IPS-18c (cell line): ENCODE data around the gene PRELID3B.
A peak's percentile ranks its signal among the peaks of the same experiment; 100 is the strongest.
"Not testable (repeated sequence)": the region's sequence is repeated elsewhere in the genome, so short reads cannot be mapped to it uniquely, and the experiment has no call there.

Experiments
- H3K4me3 ChIP-seq: 2 replicates; pipeline ENCODE4 v1.7.0; 2013; ENCODE audit warnings: low read depth, mild to moderate bottlenecking, low read length, moderate library complexity; ENCODE audit not compliant: insufficient read depth
- H3K9me3 ChIP-seq: one replicate; pipeline ENCODE4 v1.6.1; 2013; ENCODE audit warnings: mild to moderate bottlenecking, low read length, moderate library complexity; ENCODE audit not compliant: control insufficient read depth, insufficient read depth

The PRELID3B gene

DNA sequence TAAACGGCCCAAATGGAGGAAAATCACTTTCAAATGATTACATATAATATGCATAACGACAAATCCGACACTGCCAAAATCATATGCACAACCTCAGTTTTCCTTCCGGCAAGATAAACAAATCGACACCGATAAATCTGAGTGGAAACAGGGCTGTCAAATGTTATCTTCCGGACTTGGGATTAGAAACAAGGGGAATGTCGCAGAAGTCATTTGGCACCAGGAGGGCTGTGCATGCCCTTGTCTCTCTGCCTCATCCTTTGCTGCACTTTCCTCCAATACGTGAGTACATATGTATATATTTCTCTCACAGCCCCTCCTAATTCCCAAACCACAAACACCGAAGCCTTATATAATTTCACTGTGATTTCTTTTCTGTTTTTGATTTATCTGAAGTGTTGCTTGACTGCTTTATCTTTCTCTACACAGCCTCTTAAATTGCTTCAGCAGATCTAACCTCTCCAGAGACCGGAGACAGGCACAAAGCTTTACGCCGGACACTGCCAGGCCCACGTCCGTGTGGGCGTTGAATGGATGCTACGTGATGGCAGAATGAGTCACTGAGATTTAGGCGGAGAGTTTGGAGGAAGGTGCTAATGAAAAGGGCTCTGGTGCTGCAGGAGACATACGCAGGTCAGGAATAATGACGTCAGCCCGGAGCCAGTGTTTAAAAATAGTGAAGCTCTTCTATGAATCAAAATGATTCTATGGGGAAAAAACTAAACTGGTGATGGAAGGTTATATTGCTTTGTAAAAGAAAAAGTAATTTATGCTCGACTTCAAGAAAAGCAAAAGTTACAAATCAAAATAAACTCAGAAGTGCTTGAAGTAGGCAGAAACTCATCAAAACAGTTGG, 21.0 kb upstream of the PRELID3B start:
- no peak overlapping the region for H3K4me3 ChIP-seq

DNA sequence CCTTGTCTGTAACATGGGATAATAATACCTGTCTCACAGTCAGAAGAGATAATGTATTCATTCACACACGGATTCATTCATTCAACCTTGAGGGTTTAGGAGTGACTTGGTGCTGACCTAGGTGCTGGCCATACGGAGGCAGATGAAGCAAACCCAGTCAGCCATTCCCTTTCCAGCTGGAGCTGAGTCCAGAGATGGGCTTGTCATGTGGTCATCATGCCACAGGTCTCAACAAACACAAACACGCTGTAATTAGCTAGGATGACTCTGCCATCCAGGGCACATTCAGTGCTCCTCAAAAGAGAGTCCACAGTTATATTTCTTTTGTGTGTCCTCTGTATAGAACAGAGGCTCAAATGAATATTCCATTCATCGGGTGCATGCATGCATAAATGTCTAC, 19.5 kb upstream of the PRELID3B start:
- H3K9me3 ChIP-seq, result no peaks in the 10 kb centered on the region
- no peak overlapping the region for H3K4me3 ChIP-seq

More for the DNA sequence above, 21.0 kb upstream of the PRELID3B start:
- no peaks in the 10 kb centered on the region for H3K9me3 ChIP-seq

DNA sequence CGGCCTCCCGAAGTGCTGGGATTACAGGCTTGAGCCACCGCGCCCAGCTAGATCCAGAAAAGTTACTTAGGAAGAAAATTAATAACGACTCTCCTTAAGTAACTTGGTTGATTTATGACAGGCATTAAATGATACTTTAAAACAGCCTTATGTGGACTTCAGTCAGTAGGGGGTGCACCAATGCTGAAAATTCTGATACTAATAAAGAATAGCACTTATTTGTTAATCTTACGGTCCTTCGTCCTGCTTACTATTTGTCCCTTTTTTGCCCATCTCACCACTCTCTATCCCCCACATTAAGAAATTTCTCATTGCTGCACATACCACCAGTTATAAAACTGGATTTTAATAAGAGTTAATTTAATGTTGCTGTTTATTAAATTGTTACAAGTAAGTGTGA, 12.7 kb upstream of the PRELID3B start:
- no peak overlapping the region for H3K4me3 ChIP-seq
- H3K9me3 ChIP-seq, result no peaks in the 10 kb centered on the region

DNA sequence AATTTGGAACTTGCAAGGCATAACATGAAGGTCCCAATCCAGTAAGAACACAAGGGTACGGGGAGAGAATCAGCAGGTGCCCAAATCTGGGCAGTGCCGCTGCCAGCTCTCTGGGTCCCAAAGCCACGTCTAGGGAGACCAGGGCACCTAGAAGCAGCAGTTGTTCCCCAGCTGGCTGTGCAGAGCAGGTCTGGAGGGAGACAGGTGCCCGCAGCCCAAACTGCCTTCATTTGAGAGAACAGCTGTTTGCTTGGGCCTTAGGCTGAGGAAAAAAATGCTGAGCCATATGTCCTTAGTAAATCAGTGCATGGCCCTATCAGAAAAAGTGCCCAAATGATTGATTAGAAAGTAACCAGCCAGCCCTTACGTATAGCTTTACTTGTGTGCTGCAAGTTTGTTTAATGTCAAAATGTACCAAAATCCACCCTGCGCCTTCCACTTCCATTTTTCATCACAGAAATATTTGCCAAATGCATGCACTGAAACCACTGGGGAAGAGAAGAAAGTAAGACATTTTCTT, 9.1 kb upstream of the PRELID3B start:
- Histone ChIP-seq H3K9me3 (no peaks in the 10 kb centered on the region), H3K4me3 (no peak overlapping the region)

DNA sequence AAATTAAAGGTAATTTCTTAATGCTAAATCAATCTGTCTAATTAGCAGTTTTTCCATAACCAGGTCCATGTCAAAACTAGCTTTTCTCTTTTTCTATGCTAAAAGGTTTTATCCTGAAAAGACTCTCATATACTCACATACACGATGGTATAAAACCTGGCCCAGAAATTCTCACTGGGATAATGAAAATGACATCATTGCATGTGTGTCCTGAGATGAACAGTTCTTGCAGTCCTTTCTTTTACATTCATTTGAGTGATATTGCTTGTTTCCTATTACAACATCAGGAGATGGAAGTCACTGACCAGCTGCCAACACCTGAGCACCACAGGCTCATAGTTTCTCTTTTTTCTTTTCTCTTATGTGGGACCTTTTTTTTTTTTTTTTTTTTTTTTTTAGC, 7.9 kb upstream of the PRELID3B start:
- Histone ChIP-seq H3K9me3 (no peaks in the 10 kb centered on the region), H3K4me3 (no peak overlapping the region)

DNA sequence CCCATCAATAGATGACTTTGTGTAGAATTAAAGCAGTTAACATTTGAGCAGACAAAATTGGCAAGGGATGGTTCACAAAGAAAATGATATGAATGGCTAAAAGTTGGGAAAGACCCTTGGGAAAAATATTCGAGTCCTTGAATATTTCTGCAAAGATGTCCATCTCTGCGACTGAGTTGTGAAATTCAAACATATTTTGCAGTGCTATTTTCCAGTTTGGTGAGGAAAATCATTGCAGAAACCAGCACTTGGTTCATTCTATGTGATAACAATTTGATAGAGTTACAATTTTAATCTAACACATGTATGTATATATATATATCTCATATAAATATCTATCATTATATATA, 6.1 kb upstream of the PRELID3B start:
- Histone ChIP-seq H3K9me3 (no peaks in the 10 kb centered on the region), H3K4me3 (no peak overlapping the region)

DNA sequence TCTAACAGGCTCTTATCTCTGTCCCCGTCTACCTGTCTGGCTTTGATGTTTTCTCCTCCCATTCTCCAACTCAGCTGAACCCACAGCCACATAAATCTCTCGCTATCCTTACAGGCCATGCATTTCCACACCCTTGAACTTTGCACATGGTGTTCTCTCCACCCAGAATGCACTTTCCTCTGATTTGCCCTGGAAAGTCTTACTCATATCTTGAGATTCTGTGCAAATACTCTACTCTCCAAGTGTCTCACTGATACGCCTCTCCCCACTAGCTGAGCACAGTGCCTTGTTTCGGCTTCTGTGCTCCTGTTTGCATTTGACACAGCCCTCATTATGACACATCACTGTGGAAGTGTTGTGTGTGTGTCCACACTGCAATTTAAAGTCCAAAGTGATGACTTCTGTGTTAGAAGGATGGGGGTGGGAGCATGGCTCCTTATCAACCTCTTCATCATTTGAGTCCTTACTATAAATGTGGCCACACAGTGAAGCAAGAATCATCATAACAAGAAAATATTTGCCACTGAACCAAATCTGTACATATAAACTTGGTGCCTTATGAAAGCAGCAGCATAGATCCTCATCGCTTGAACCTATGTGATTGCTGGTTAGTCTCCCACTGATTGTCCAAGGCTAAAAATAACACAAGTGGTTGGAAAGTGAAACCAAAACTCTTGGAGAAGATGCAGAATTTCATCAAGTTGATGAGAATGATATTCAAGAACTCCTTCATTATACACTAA, 5.5 kb upstream of the PRELID3B start:
- Histone ChIP-seq H3K4me3 (no peak overlapping the region), H3K9me3 (no peaks in the 10 kb centered on the region)

DNA sequence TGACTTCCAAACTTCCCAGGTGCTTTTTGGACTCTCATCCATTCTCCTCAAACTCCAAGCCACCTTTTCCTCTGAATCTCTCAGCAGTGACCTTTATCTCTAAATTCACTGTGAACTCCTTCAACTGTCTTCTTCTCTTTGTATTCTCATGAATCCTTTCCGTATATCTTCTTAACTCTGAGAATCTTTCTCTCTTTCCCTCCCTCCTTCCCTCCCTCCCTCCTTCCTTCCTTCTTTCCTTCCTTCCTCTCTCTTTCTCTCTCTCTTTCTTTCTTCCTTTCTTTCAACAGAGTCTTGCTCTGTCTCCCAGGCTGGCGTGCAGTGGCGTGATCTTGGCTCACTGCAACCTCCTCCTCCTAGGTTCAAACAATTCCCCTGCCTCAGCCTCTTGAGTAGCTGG, 4.3 kb upstream of the PRELID3B start:
- Histone ChIP-seq H3K4me3 (no peak overlapping the region), H3K9me3 (no peaks in the 10 kb centered on the region)

DNA sequence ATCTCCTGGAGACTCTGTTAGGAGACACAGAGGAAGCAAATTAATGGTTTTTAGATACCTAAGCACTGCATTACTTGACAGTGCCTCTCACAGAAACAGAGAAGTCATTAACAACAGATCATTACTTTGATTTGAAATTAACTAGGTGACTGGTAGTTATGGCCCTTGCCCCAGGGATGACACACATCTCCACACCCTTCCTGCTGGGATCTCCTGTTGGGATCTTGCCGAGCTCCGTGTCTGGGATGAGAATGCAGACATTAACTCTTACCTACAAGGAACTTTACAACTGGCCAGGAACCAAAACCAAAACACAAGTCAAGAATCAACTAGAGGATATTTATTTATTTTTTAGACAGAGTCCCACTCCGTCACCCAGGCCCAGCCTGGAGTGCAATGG, 2.2 kb upstream of the PRELID3B start:
- Histone ChIP-seq H3K9me3 (no peaks in the 10 kb centered on the region), H3K4me3 (no peak overlapping the region)

DNA sequence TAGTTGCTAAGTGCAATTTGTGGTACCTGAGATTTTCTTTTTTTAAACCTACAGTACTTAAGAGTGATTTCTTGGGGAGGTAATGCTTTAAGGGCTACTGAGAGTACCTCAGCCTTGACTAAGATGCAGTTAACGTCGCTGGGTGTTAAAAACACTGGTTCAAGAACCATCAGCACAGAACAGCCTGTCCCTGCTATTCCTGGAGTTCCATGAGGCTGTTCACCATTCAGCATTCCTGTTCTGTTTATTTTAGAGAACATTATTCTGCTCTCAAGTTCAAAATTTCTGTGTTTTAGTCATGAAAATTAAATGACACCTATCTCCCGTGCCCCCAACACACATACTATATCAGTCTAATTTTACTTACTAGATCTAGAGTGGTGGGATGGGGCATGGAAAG, 1.7 kb upstream of the PRELID3B start:
- H3K4me3 ChIP-seq, result no peak overlapping the region
- H3K9me3 ChIP-seq, result no peaks in the 10 kb centered on the region

DNA sequence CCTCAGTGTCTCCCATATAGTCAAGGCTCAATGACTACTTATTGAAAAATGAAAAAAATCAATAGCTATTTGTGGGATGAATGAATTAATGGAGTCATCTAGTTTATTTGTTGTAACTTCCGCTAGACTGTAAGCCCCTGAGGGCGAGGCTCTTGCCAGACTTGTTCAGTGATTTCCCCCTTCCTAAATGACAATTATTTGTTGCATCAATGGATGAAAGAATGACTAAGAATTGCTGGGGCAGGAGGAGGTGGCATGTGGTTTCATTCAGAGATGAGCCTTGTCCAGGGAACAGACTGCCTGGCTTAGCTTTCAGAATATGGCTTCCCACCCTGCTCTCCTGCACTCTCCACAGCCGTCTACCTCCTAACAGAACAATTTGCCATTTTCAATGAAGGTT, 1.1 kb upstream of the PRELID3B start:
- Histone ChIP-seq H3K4me3 (no peak overlapping the region), H3K9me3 (no peaks in the 10 kb centered on the region)

DNA sequence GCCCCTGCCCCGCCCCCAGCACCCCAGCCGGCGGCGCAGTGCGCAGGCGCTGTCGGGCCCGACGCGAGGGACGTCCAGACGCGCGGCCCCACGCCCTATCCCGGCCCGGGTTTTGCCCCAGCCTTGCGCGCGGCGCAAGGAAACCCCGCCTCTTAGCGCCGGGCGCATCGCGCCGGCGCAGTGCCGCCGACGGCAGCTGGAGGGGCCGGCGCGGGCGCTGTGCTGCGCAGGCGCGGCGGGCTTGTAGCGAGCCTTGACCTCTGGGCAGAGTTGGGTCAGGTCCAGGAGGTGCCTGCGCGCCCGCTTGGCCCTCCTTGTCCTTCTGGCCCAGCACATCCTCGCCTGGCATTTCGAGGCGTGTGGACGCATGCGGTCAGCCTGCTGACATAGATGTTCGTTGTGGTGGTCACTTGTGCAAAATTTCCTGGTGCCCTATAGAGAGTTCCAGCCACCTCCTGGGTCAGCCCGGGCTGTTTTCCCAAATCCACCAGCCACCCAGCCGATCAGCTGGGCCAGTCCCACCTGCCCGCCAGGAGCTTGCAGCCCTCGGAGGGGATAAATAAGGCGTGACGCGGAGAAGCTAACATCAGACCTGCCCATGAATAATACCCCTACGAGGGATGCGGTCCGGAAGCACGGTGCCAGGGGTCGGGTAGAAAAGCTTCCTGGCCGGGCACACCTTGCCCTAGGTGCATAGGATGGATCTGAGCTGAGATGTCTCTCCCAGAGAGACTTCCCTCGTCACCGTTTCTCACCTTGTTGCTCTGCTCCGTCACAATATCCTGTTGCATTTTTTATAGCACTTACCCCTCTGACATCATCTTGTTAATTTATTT, 428 bp upstream of the PRELID3B start:
- H3K9me3 ChIP-seq, result no peaks in the 10 kb centered on the region
- peak overlapping the region; percentile 85 for H3K4me3 ChIP-seq

DNA sequence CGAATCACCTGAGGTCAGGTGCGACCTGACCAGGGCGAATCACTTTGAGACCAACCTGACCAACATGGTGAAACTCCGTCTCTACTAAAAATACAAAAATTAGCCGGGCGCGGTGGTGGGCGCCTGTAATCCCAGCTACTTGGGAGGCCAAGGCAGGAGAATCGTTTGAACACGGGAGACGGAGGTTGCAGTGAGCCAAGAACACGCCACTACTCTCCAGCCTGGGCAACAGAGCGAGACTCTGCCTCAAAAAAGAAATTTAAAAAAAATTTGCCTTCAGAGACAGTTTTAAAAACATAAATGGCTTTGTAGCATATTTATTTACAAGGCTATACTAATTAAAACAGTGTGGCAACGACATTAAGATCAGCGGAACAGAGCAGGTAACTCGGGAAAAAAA, 1.1 kb downstream of the PRELID3B start:
- H3K4me3 ChIP-seq, result peak overlapping the region; percentile 85; the same call in 1 of the 2 replicates

DNA sequence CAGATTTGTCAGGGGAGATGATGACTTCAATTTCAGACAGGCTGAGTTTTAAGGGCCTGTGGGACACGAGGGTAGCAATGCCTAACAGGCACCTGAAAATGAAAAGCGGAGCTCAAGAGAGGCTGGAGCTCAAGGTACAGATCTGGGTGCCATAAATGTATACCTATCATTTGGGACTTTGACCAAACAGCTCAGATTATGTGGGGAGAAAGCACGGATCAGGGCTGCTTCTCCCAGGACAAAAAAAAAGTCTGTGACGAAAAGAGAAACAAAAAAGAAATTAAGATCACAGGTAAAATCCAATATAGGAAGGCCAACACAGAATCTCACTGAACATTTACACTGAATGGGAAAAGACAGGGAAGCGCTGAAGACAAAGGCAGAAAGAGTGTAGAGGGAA, 1.9 kb downstream of the PRELID3B start:
- no peaks in the 10 kb centered on the region for H3K9me3 ChIP-seq
- H3K4me3 ChIP-seq, result no peak overlapping the region

More for the DNA sequence above, 1.1 kb downstream of the PRELID3B start:
- not testable (repeated sequence) for H3K9me3 ChIP-seq

DNA sequence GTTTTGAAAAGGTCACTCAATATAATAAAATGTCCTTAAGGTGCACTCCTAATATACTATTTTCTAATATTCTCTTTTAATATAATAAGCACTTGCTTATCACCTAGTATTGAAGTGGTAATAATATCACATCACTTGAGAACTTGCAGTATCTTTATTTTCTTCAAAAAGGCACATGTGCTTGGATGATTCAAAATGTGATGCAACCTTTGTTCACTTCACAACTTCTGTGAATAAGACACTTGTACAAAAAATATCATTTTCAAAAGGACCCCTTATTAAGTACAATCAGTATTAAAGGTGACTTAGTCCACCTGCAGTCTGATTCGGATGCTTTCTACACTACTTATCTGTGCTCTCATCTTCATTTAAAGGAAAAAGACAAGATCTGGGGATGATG, 3.4 kb downstream of the PRELID3B start:
- H3K4me3 ChIP-seq, result no peak overlapping the region
- H3K9me3 ChIP-seq, result no peaks in the 10 kb centered on the region

DNA sequence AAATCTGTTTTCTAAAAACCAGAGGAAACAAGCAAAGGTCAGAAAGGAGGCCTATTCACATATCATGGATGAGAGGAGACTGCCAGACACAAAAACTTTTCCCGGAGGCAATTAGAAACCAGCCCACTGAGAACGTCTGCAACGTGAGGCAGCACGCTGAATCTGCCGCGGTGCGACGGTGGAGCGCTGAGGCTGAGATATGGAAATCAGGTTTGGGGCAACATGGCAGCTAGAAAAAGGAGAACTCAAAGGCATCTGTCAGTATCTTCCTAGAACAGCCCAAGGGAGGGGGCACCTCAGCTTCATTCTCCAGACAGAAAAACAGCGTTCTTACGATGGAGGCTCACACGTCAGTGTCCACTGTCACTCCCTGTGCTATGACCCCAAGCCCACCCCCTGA, 5.2 kb downstream of the PRELID3B start:
- H3K4me3 ChIP-seq, result no peak overlapping the region
- no peaks in the 10 kb centered on the region for H3K9me3 ChIP-seq

DNA sequence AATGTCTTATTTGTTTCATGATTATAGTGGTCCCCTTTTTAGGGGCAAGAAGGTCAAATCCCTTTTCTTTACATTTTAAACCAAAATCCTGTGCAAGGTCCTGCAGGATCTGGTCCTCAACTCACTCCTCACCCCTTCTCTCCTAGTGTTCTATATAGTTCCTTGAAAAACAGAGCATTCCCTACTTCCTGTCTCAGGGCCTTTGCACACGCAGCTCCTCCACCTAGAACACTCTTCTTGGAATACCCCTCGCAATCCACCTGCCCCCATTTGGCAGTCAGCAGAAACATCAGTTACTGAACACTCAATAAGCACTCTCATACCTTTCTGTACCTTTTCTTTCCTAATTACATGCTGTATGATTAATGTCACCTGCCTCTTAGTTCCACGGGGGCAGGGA, 7.2 kb downstream of the PRELID3B start:
- H3K9me3 ChIP-seq, result no peaks in the 10 kb centered on the region
- no peak overlapping the region for H3K4me3 ChIP-seq
